HG03280 (cell line): ENCODE measurements around the gene COX7A2.

Source experiments
- ATAC-seq: cut with Tn5 transposase; IDR thresholded peaks from one replicate; pipeline ENCODE4 v1.9.1; 2021; ENCODE audit warnings: mild to moderate bottlenecking, moderate library complexity; ENCODE audit not compliant: unreplicated experiment

Gene COX7A2

DNA sequence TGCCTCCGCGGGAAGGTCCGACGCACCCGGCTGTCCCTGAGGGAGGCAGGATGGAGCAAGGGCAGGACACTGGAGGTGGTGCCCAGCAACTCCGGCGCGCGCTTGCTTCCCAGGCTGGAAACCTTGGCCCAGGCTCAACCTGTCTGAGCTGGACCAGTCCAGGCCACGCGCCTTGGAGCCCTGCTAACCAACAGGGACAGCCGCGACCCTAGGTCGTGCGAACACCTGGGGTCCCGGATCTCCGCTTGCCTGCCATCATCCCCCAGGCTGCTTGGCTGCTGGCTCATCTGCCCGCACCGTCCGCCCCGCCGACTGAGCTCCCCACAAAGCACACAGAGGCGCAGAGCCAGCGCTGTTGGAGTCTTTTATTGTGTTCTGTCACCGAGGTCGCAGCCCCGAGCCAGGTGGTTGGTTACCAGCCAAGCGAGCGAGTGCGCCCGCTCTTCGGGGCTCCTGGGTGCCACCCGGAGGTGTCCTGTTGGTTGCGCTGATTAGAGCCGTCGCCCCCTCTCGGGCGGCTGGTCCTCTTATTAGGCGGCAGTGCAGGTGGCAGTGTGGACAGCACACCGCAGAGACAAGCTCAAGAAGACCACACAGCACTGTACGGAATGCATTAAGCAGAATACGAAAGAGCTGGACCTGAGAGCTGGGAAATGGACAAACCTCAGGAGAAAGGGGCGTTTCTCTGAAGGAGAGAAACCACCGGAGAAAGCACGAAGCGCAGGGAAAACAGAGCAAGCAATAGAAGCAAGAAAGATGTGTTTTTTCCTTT, 41.5 kb downstream of the COX7A2 start:
- ATAC-seq, result no peak

DNA sequence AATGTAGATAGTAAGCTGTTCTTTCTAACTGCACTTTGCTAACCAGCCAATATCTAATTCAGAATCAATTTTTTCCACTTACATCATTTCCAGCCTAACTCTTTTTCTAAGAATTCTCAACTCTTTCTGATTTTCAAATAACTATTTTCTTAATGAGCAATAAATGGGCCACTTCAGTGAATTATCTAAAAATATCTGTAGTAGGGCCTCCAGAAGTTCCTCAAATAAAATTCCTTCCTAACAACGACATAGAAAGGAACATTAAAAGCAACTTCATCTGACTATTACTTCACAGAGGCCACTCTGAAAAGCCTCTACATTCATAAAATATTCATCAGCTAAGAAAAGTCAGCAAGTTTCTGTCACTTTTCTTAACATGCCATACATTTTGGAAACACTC, 42.6 kb downstream of the COX7A2 start:
- ATAC-seq, result no peak

GRCh38 chr6:75199889-75200288, 43.7 kb downstream of the COX7A2 start:
- ATAC-seq, result no peak

DNA sequence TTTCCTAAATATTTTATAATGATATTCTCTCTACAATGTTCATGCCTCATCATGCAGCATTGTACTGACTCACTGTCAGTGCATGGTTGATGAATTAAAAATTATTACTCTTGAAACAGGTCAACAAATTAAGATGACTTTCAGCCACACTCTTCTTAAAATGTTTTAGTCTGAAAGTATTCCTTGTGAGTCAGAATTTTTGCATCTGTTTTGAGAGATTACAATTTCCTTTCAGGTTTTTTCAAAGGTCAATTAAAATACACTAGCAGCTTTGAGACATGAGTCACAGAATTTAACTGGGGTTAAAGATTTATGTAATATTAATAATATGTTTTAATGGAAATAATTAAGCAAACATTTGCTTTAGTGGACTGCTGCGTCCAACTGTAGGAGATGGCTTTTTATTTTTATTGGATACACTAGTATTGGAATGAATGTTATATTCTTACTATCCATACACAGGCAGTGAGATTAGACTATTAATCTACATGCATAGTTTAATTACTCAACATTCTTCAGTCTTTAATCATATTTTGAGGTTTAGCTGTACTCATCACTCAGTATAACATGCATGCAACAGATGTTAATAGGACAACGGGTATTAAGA, 47.4 kb downstream of the COX7A2 start:
- no peak for ATAC-seq

- ATAC-seq, result no peak
Measured at GRCh38 chr6:75188221-75188925, 55.2 kb downstream of the COX7A2 start.
